Measurements from ENCODE around the gene SRSF10.

- TF ChIP-seq CTCF (IDR thresholded peaks at IDR 0.05 in 4 of 5, conservative IDR thresholded peaks at IDR 0.05 in 1 of 5) = no peak
- TF ChIP-seq POLR2A (IDR thresholded peaks at IDR 0.05) = no peak
These were observed 43.5 kb downstream of the SRSF10 start for GRCh38 chr1:23936481-23937176.

All from gastrocnemius medialis (tissue), 4 donors.